ENCODE results near the gene INPP5A. TPM values are rescaled to one million over a fixed set of nuclear protein-coding genes. Genes with fewer than 3 reads are reported as not detected.

The INPP5A gene
- total and polyA plus RNA-seq, 10 donors, result 11.1 to 41.3 (median 30.8) TPM

DNA sequence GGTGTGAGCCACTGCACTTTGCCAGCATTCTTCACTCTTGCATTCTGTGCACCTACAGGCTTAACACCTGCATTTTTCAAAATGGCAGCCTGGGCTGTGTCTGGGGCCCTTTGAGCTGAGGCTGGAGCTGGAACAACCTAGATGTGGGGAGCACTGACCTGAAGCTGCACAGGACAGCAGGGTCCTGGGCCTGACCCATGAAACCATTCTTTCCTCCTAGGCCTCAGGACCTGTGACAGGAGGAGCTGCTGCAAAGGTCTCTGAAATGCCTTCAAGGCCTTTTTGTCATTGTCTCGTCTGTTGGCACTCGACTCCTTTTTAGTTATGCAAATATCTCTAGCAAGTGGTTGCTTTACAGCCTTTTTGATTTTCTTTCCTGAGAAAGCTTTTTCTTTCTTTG, 82.3 kb downstream of the INPP5A start:
- Histone ChIP-seq H3K4me1 (peaks cover 0 to 42% (median 21%) of the 10 kb centered on the region in 6 donors), H3K27me3 (replicated peaks in 1 of 7) (no peaks in the 10 kb centered on the region), H3K9me3 (peaks cover 2 to 41% (median 30%) of the 10 kb centered on the region in 8 donors), H3K36me3 (peaks cover 0 to 48% (median 4%) of the 10 kb centered on the region in 6 donors), H3K4me3 (no peak overlapping the region), H3K27ac (no peak overlapping the region)
- intact Hi-C loops (cut with DNase I; ENCODE audit: low total_unique reads), result no loop called here
- TF ChIP-seq POLR2A (IDR thresholded peaks at IDR 0.05), result no peak
- no peak for TF ChIP-seq POLR2AphosphoS5 (IDR thresholded peaks at IDR 0.05)
- TF ChIP-seq, protein P1, sequence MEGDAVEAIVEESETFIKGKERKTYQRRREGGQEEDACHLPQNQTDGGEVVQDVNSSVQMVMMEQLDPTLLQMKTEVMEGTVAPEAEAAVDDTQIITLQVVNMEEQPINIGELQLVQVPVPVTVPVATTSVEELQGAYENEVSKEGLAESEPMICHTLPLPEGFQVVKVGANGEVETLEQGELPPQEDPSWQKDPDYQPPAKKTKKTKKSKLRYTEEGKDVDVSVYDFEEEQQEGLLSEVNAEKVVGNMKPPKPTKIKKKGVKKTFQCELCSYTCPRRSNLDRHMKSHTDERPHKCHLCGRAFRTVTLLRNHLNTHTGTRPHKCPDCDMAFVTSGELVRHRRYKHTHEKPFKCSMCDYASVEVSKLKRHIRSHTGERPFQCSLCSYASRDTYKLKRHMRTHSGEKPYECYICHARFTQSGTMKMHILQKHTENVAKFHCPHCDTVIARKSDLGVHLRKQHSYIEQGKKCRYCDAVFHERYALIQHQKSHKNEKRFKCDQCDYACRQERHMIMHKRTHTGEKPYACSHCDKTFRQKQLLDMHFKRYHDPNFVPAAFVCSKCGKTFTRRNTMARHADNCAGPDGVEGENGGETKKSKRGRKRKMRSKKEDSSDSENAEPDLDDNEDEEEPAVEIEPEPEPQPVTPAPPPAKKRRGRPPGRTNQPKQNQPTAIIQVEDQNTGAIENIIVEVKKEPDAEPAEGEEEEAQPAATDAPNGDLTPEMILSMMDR (IDR thresholded peaks at IDR 0.05 in 8 of 11, conservative IDR thresholded peaks at IDR 0.05 in 3 of 11), result no peak
- WGBS, 5 donors, result 90 to 100% (median 95%) methylated on average over 2 of the region's 2 CpGs
- no peak for DNase-seq

DNA sequence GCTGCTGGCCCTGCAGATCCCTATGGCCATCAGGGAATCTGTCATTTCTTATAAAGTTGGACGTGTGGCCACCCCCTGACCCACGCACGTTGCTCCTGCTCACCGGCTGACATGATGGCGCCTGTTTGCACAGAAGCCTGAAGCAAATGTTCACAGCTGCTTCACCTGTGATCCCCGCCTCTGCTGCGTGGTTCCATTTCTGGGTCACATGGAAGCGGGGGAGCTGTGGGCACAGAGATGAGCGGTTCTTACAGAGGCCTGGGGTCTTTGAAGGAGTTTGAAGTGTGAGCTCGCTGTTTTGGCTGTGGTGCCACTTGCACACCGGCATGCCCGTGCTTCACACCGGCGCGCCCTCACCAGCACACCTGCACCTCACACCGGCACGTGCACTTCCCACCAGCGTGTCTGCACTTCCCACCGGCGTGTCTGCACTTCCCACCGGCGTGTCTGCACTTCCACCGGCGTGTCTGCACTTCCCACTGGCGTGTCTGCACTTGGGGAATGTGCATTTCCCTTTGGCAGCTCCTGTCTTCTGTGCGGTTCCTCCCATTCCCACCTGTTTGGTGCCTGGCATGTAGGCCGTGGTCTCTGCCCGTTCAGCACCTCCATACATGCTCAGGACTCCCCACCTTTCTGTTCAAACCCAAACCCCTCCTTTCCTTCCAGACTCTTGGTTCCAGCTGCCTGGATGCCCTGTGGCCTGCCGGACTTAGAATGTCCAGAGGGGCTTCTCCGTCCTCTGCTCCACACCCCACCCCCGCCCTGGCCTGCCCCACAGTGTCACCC, 86.7 kb downstream of the INPP5A start:
- no peaks in the 10 kb centered on the region for H3K27me3 ChIP-seq (replicated peaks in 1 of 7)
- intact Hi-C loops (cut with DNase I; ENCODE audit: low total_unique reads), result no loop called here
- peak; percentile 60 for DNase-seq
- TF ChIP-seq POLR2A (IDR thresholded peaks at IDR 0.05), result no peak
- TF ChIP-seq, protein P1 (IDR thresholded peaks at IDR 0.05 in 8 of 11, conservative IDR thresholded peaks at IDR 0.05 in 3 of 11), result no peak
- no peak for TF ChIP-seq POLR2AphosphoS5 (IDR thresholded peaks at IDR 0.05)
- H3K9me3 ChIP-seq, result peaks cover 2 to 29% (median 23%) of the 10 kb centered on the region in 8 donors
- 85 to 92% (median 88%) methylated on average over 31 of the region's 31 CpGs for WGBS, 5 donors
- H3K4me1 ChIP-seq, result peaks cover 15 to 56% (median 36%) of the 10 kb centered on the region in 6 donors
- peak overlapping the region in 2 of 8 donors; percentile 63 to 65 for H3K27ac ChIP-seq
- H3K36me3 ChIP-seq, result peaks cover 0 to 18% (median 0%) of the 10 kb centered on the region in 6 donors
- H3K4me3 ChIP-seq, result no peak overlapping the region

DNA sequence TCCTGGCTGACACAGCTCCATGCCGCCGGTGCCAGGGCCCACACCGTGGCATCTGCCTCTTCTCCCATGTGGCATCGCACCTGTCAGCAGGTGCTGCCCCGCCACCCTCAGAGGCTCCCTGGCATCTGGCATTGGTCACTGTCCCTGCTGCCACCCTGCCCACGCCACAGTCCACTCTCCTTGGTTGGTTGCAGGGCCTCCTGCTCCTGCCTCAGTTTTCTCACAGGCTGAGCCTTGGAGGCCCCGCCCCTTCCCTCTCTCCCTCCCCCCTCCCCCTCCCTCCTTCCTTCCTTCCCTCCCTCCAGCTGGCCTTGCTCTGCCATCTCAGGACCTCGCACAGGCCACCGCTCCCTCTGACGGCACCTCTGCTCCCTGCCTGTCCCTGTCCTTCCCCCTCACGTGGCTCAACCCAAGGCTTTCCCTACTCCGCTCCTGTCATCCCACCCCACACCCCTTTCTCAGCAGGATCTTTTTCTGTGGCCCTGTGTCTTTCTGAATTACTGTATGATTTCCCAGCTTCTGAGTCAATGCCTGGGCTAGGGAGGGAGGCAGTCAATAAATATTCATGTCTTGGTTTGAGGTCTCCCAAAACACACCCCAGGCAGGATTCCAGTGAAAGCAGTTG, 87.4 kb downstream of the INPP5A start:
- TF ChIP-seq, protein P1 (IDR thresholded peaks at IDR 0.05 in 8 of 11, conservative IDR thresholded peaks at IDR 0.05 in 3 of 11), result no peak
- TF ChIP-seq POLR2A (IDR thresholded peaks at IDR 0.05) (no peak), POLR2AphosphoS5 (IDR thresholded peaks at IDR 0.05) (no peak)
- Histone ChIP-seq H3K9me3 (peaks cover 2 to 22% (median 16%) of the 10 kb centered on the region in 8 donors), H3K36me3 (peaks cover 0 to 11% (median 0%) of the 10 kb centered on the region in 6 donors), H3K27me3 (replicated peaks in 1 of 7) (no peaks in the 10 kb centered on the region), H3K27ac (peak overlapping the region in 6 of 8 donors; percentile 37 to 68 (median 62)), H3K4me3 (no peak overlapping the region), H3K4me1 (peaks cover 18 to 63% (median 40%) of the 10 kb centered on the region in 6 donors)
- intact Hi-C loops (cut with DNase I; ENCODE audit: low total_unique reads), result no loop called here
- WGBS, 5 donors, result 54 to 65% (median 63%) methylated on average over 12 of the region's 12 CpGs
- peak; percentile 65 for DNase-seq
